Measurements from ENCODE around the gene TIPARP.

DNA sequence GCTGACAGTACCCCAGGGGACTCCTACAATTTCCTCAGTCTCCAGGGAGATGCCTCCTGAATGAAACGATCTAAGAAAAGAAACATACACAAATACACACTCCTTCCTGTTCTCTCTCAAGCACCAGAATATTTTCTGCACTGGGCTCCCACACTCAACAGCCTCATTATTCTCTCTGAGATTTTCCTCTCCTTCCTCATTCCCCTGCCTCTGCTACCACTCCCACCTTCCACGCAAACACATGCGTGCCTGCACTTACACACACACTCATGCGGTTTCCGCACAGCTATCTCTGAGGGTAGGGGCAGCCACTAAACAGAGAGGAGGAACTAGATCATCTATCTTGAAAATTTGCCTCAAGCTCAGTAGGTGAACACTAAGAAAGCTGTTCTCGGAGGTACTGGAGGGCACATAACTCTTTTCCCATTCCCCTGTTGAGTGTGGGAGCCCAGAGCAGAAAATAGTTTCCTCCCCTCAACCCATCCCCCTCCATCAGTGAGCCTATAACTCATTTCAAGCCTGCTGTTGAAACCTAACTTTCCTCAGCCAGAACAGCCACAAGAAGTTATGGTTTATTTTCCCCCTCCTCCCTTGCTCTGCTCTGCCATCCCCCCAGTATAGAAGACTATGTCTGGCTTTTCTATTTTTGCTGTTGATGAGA lies 30.5 kb upstream of the TIPARP start:
- TF ChIP-seq, protein P1, sequence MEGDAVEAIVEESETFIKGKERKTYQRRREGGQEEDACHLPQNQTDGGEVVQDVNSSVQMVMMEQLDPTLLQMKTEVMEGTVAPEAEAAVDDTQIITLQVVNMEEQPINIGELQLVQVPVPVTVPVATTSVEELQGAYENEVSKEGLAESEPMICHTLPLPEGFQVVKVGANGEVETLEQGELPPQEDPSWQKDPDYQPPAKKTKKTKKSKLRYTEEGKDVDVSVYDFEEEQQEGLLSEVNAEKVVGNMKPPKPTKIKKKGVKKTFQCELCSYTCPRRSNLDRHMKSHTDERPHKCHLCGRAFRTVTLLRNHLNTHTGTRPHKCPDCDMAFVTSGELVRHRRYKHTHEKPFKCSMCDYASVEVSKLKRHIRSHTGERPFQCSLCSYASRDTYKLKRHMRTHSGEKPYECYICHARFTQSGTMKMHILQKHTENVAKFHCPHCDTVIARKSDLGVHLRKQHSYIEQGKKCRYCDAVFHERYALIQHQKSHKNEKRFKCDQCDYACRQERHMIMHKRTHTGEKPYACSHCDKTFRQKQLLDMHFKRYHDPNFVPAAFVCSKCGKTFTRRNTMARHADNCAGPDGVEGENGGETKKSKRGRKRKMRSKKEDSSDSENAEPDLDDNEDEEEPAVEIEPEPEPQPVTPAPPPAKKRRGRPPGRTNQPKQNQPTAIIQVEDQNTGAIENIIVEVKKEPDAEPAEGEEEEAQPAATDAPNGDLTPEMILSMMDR (IDR thresholded peaks at IDR 0.05), result no peak
- no peak for TF ChIP-seq POLR2A (IDR thresholded peaks at IDR 0.05)
